GM18909 (cell line): ENCODE data around the gene AGXT2.

ENCODE experiments used
- ATAC-seq: cut with Tn5 transposase; IDR thresholded peaks from one replicate; pipeline ENCODE4 v1.9.1; 2021; ENCODE audit warnings: mild to moderate bottlenecking; ENCODE audit not compliant: unreplicated experiment, poor library complexity

The AGXT2 gene, protein sequence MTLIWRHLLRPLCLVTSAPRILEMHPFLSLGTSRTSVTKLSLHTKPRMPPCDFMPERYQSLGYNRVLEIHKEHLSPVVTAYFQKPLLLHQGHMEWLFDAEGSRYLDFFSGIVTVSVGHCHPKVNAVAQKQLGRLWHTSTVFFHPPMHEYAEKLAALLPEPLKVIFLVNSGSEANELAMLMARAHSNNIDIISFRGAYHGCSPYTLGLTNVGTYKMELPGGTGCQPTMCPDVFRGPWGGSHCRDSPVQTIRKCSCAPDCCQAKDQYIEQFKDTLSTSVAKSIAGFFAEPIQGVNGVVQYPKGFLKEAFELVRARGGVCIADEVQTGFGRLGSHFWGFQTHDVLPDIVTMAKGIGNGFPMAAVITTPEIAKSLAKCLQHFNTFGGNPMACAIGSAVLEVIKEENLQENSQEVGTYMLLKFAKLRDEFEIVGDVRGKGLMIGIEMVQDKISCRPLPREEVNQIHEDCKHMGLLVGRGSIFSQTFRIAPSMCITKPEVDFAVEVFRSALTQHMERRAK

DNA sequence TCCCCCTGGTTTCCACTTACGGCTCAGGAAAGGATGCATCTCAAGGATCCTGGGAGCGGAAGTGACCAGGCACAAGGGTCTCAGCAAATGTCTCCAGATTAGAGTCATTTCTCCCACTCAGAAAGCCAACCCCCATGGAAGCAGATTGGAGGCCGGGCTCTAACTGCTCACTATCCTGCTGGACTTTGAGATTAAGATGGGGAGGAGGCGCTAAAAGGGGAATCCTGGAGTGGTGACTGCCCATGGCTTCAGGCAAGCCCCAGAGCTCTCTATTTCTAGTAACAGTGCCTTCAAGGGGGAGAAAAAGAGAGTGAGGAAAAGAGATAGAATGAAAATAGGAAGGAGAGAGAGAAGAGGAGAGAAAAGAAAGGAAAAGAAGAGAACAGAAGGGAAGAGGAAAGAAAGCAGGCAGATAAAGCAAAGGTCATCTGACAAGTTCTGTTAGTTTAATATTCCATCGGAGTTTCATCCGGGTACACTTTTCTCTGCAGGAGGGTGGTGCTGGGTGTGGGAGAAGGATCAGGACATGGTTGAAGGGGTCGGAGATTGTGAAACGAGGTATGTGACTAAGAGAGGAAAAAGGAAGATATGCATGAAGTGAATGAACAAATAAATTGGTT, at the start of gene AGXT2:
TSS of gene AGXT2 (minus strand) at position 165 of the 620 bp plus-strand sequence. CDS start at position 108, 57 bp downstream.
- ATAC-seq, result no peak

DNA sequence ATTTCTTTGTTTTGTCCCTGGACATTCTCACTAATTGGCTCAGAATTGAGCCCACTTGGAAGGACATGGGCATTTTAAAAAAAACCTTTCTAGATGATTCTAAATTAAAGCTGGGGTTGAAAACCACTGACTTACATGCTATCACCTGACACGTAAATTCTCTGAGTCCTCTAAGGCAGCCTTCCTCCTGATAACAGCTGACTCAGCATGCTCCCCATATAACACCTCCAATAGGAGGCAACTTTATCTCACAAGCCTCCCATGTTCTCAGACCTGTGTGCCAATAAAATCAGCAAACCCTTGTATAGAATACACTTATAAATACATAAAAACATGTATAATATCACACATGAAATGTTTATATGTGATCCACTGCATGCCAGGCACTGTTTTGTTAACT, 49.2 kb upstream of the AGXT2 start:
- ATAC-seq, result no peak

DNA sequence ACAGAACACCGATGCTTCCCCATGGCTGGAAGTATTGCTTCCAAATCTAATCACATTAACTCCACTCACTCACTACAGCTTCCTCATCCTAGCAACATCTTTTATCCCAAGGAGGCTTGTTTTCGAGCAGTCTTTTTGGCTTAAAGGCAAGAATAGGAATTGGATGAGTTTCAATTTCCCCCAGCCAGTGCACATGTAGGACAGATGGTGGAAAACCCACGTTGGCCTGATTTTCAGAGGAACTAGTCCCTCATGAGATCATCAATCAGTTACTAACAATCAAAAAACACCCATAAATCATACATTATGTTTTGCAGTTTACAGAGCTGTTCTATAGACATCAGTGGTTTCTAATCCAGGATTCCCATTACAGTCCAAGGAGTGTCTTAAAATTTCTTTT, 48.5 kb upstream of the AGXT2 start:
- no peak for ATAC-seq

DNA sequence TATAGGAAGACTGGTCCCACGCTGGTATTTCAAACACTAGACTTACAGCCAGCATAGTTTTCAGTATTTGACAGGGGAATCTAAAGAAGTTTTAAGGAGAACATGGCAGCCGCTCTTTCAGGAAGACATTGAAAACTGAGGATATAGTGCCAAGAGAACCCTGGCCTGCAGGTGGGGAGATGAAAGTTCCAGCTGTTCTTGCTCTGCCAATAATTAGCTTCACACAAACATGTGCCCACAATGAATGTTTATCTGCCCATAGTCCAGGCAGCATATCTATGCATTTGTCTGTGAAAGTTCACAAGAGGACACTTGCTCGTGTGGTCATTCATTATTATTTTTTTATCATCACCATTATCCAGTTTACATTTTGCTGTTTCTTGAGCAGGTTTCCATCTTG, 47.6 kb upstream of the AGXT2 start:
- ATAC-seq, result no peak

DNA sequence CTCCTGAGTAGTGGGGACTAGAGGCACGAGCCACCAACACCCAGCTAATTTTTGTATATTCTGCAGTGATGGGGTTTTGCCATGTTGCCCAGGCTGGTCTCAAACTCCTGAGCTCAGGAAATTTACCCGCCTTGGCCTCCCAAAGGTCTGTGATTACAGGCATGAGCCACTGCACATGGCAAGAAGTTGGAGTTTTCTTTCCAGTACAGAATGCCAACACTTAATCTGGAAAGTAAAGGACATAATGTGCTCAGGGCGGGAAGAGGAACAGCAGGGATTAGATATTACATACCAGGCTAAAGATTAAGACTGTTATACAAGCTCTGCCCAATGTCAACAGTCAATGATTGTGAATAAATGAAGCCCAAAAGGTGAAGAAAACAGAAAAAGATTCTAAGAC, 47.2 kb upstream of the AGXT2 start:
- no peak for ATAC-seq

DNA sequence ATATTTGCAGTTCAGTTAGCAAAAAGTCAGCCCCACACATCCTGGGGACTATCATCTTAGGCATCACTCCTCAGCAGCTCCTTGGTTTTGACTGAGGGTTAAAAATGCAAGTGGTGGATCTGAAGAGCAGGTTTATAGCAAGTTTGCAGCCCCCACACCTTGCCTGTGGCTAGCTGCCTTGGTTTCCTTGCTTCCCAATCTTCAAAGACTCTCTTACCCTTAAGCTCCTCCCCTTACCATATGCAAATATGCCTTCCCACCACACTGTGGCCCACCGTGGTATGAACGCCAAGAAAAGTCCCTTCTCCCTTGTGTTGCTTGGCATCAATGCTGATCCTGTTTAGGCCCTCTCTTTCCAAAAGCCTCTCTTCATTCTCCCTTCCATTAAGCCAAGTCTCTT, 45.0 kb upstream of the AGXT2 start:
- no peak for ATAC-seq

DNA sequence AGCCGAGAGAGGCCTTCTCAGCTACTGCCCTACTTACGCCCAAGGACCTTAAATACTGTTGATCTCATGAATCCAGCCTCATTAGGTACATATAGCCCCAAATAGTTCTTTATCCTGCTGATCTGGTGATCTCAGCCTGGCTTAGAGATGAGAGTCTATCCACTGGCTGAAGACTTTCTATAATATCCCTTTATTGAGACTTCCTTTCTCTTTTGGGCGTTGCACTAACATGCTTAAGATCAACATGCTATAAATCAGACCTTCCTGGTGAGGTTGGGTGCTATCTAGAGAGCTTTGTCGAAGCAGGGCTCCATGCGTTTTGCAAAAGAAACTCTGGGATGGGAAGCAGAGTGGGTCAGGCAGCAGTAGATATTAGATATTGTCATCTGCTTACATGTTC, 44.0 kb upstream of the AGXT2 start:
- no peak for ATAC-seq

DNA sequence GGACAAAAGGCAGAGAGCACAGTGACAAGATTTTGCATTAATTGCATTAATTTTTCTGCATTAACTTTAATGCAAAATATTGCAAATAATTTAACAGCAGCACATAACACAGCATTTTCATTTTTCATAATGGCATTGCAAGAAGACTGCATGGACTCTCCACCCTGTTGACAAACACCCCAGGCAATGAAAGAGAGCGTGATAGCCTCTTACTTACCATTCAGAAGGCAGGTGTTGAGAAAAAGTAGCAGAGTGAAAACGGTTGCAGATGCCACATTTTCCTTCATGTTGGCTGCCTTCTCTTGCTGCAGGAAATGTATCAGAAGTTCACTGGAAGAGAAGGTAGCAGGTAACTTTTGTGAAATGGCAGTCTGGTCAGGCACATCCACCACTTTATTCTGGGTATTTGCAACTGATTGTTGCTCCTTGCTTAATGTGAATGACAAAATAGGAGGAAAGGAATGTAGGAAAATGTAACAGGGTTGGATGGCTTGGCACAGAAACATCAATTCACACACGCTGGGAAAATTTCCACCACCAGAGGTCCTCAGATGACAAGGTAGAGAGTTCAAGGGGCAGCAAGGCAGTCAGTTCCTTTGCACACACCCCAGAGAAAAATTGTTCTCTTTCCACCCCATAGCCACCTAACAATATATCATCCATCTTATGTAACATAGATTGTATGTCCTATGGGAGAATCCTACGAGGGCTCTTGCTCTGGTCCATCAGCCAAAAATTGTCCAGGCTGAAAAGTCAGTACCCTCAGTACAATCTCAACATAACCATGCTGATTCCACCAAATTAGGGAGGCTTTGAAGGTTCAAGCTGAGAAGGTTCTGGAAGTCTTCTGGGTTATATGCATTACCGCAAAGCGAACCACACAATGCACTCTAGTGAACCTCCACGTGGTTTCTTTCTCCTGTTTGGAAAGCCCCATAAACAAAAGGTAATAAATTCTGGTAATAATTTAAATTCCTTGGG, 41.9 kb upstream of the AGXT2 start:
- ATAC-seq, result peak; percentile 67

DNA sequence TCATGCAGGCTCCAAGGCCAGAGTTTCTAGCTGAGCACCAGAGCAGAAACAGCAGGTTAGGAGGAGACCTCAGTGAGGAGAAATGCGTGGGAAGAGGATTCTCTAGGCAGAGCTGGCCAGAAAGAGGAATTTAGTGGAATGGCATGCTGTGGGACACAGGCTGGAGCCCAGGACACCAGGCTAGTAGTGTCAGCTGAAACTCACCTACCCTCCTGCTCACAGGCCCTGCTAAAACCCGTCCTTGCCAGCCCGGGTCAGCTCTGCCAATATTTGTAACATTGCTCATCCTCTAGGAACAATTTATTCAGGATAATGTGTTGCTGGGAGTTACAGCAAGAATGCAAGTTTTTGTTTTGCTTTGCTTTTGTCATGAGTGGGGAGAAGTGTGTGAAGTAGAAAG, 40.2 kb upstream of the AGXT2 start:
- ATAC-seq, result no peak

DNA sequence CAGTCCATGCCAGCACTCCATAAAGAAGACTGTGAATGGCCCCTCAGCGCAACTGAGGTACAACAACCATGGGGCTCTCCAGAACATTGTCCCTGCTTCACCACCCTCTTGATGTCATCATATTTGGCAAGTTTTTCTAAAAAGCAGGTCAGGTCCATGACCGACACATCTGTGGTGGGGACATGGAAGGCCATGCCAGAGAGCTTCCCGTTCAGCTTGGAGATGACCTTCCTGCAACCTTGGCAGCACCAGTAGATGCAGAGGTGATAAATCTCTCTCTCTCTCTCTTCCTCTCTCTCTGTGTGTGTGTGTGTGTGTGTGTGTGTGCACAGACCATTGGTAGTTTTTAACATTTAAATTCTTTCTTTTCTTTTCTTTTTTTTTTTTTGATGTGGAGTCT, 35.4 kb upstream of the AGXT2 start:
- ATAC-seq, result no peak

DNA sequence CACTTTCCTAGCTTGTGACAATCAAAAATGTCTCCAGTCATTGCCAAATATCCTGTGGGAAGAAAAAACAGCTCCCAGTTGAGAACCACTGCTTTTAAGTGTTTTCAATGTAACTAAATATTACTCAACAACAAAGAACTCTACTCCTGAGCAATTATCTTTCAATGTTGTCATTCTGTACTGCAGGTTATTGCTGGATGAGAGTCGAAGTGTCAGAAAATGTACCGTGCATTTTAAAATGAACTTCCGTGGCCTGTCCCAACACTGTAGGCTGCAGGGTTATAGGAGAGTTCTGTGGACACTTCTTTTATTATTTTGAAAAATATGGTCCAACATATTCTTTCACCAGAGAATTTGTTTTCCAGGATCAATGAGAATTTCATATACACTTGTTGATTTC, 34.8 kb upstream of the AGXT2 start:
- ATAC-seq, result no peak

DNA sequence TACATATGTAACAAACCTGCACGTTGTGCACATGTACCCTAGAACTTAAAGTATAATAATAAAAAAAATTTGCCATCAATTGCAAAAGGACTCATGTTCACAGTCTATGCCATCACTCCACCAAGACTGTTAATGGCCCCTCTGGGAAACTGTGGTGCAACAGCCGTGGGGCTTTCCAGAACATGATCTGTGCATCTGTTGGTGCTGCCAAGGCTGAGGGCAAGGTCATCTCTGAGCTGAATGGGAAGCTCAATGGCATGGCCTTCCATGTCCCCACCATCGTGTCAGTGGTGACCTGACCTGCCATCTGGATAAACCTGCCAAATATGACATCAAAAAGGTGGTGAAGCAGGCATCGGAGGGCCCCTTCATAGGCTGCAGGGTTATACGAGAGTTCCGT, 33.4 kb upstream of the AGXT2 start:
- ATAC-seq, result no peak

DNA sequence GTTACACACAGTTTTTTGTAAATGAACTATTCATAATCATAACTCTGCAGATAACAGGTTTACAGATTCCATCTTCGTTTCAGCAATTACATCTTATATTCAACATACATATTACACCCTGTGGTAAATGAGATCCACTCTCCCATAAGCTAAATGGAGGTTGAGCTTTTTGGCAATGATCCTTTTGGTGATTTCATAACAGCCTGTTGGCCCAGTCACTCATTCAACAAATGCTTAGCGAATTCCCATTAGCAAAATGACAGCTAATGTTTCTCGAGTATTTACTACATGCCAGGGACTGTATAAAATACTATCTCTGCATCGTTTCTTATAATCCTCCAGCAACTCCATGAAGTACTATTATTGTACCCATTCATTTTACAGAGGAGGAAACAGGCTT, 25.4 kb upstream of the AGXT2 start:
- no peak for ATAC-seq

DNA sequence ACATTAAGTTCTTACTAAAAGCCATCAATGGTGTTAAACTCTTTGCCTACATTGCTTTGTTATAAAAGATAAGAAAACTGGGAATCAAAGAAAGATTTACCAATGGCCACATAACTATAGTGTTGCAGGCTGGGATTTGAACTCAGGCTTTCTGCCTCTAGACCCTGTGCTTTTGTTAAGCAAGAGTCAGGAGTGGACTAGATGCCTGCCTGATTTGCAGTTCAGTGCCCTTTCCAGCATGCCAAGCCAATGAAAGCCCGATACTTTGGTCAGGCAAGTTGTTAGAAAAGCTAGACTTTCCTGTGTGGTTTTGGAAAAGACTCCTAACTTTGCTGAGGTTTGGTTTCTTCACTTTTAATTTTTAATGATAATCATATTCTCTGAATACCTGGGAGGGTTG, 21.4 kb upstream of the AGXT2 start:
- ATAC-seq, result no peak

DNA sequence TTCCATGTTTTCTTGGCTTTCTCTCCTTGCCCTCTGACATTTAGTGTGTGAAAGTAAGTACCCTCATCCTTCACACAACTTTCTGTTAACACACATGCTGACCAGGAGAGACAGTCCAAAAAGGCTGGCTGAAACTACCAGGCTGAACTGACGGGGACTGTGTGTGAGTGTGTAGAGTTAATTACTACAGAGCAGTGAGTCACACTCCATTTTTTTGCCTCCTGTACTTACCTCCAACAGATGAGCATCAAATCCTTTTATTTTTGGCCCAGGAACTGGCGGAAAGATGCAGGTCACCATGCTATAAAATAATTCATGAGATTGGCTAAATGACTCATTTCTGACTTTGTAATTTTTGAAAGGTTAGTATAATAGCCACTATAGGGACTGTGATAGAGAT, 20.2 kb upstream of the AGXT2 start:
- no peak for ATAC-seq

DNA sequence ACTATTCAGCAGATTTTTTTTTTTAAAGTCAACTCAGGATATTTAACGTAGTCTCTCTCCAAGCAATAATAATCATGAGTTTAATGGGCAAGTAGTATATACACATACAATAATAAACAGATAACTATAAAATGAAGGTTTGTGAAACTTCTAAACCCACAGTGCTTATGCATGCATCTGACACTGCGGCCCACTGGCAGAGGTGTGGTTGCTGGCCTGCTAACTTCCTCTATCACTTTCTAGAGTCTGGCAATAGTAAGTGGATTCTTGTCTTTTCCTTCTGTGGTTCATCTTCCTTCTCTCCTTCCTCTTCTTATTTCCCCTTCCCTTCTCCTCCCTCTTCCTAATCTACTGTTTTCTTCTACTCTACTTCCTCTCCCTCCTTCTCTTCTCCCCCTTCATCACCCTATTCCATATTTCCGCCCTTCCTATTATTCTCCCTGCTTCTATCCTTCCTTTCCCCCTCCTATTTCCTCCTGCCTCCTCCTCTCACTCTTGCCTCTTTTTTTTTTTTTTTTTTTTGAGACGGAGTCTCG, 18.6 kb upstream of the AGXT2 start:
- ATAC-seq, result peak; percentile 96

DNA sequence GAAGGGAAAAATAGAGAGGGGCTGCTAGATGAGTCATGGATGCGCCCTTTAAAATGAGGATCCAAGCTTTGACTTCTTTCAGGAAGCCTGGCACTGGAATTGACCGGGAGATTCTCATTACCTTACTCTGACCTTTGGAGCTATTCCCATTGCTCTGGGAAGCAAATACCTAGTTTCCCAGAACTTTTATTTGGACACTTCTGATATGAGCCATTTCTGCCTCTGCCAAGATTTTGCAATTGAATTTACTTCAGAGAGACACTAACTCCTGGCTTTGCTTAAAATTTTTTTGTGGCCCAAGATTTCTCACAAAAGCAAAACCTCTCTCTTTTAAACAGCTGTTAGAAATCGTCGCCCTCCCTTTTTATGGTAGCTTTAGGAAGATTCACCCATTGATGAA, 15.7 kb upstream of the AGXT2 start:
- ATAC-seq, result no peak

DNA sequence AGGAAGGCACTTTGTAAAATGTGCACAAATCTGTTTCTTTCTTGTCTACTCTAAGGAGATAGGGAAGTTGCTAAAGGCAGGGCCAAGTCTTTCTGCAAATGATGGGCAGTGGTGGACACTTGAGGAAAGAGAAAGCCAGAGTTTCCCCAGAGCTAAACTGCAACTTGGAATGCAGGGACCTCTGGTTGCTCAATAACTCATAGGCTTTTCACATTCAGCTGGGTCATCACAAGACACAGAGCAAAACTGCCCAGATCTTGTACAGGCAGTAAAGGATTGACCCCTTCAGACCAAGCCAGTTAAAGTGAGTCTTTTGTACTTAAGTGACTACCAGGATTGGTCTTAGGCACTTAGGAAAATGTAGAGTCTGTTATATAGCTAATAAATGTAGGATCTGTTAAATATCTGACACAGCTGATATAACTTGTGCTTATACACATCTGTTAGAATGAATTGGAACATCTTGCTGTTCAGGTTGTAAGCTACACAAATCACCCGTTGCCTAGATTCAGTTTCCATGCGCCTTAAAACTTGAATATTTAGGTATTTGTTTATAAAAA, 13.5 kb upstream of the AGXT2 start:
- no peak for ATAC-seq

DNA sequence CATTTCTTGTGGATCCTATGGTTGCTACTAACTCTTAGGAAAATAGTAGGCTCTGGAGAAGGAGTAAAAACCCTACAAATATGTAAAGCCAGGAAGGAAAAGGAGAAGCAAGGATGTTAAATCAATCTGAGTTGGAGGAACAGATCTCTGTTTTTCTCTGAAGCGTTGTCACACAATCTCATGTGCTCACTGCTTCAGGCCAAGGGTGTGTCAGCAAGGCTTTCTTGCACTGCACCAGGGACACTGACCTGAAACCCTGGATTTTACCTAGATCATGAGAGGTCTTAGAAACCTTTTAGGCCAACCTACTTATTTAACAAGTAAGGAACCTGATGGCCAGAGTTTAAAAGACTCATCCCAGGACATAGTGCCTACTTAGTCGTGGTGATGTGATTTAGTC, 12.5 kb upstream of the AGXT2 start:
- ATAC-seq, result no peak

DNA sequence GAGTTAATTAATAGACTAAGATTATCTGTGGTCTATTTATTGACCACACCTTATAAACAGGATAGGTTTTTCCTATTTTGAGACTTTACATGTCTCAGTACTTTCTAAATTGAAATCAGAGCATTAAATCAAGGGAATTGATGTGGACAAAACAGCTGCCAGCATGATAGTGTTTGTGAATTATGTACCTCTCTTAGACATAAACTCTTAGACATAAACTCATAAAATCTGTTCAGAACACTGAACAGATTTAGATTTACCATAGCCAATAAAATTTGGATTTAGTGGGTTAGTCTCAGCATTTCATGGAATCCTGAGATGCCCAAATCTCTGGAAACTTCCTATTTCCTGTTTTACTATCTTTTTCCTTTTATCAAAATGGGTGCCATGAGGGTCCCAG, 11.5 kb upstream of the AGXT2 start:
- ATAC-seq, result no peak
